LNCAP (cell line): ENCODE measurements around the gene MBD3L4.

Experiments used
- CTCF ChIP-seq: fragments of 450-650 bp; IDR thresholded peaks from 2 replicates; pipeline ENCODE4 v1.5.1; 2017; ENCODE audit warnings: mild to moderate bottlenecking

MBD3L4 gene

GRCh38 chr19:6995054-6995453 is 44.9 kb downstream of the MBD3L4 start:
- TF ChIP-seq CTCF: no peak

- TF ChIP-seq CTCF: no peak
These were observed 51.7 kb downstream of the MBD3L4 start for GRCh38 chr19:6988257-6988656.

GRCh38 chr19:6987850-6988249 is 52.1 kb downstream of the MBD3L4 start:
- TF ChIP-seq CTCF: no peak
